ENCODE data around the gene ECE1. TPM values are rescaled to one million over a fixed set of nuclear protein-coding genes. Genes with fewer than 3 reads are reported as not detected.

ECE1 gene
- total and polyA plus RNA-seq, 3 experiments from 2014 or later, result 41.5 to 88.4 (median 78.2) TPM

DNA sequence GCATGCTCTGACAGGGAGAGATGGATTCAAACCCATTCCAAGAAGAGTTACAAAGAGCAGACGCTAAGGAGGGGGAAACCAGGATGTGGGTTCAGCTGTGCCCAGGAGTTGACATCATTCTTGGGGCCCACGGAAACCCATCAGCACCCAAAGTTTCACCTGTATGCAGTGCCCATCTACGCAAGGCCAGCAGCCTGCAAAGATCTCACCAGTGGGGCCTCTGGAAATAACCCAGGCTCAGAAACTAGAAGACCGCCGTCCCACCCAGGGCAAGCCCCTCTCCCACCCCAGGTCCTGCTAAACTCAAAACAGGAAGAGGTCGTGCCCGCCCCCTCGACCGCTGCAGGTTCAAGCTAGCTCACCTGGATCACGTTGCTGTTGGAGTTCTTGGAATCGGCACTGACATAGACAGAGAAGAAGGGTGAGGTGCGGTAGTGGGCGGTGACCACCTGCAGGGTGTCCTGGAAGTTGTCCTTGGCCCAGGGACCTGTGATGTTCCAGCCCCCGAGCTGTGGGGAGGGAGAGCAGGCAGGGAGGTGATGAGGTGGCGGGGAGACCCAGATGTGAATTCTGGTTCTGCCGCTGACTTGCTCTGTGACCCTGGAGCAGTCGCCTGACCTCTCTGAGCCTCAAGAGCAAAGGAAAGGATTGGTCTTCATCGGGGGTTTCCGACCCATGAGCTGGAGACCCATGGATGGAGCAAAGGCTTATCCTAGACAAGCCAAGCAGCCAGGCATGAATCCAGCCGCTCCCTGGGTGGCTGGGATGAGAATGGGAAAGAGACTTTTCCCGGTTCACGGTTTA lies 31.7 kb downstream of the ECE1 start:
- ChIA-PET POLR2A (interaction anchor here (1.0 kb wide), 1 partner anchor 36 kb away, joined by 4 read pairs; no protein-coding TSS in a partner anchor), CTCF (interaction anchor here (1.1 to 10.4 kb wide), 7 partner anchors 10 to 110 kb away, joined by 3 to 253 read pairs (median 8); no protein-coding TSS in a partner anchor)
- Histone ChIP-seq H3K4me3 (ENCODE audit: low read length) (no peak overlapping the region), H3K27me3 (ENCODE audit: insufficient read depth, low read length, poor library complexity, severe bottlenecking) (no peaks in the 10 kb centered on the region), H3K4me1 (ENCODE audit: insufficient read depth, low read length) (peaks cover 20% of the 10 kb centered on the region), H3K9me3 (ENCODE audit: low read length) (no peaks in the 10 kb centered on the region), H3K27ac (ENCODE audit: low read depth, low read length) (no peak overlapping the region), H3K36me3 (ENCODE audit: insufficient read depth, low read length) (peaks cover 30% of the 10 kb centered on the region)
- Mint-ChIP-seq H3K27ac (peak overlapping the region; percentile 77 to 93 (median 84)), H3K9me3 (no peaks in the 10 kb centered on the region), H3K27me3 (no peaks in the 10 kb centered on the region), H3K4me1 (peaks cover 41 to 55% (median 54%) of the 10 kb centered on the region in 3 donors), H3K36me3 (peaks cover 6 to 81% (median 19%) of the 10 kb centered on the region in 3 donors), H3K4me3 (peak overlapping the region in 4 of 7 donors; percentile 0 to 40 (median 28))
- DNase-seq, result peak in 1 of 5 donors; percentile 23

DNA sequence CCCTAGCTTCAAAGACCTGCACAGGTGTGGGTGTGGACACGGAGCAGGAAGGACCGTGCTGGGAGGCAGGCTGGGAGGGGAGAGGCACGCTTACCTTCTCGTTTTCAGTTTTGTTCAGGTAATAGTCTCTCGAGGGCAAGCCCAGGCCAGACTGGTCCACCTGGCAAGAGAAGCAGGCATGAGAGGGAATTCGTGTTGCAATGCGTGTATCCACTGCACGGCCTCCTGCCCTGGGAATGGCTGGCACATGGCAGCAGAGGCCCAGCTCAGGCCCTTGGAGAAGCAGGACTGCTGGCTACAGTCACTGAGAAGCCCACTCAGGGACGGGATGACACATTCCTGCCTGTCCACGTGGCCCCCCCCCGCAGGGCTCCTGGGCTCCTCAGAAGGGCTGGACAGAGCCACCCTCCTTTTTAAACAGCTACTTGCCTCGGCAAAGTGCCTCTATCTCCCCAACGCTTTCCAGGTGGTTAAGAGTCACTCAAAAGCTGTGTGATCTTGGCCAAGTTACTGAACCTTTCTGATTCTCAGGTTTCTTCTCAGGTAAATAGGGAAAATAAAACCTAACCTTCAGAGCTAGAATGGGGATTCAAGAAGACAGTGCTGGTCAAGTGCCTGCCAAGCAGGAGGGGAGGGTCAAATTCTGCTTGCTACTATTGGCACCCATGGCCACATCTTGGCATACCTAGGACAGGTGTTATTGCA lies 32.7 kb downstream of the ECE1 start:
- H3K36me3 ChIP-seq (ENCODE audit: insufficient read depth, low read length), result peaks cover 30% of the 10 kb centered on the region
- H3K36me3 Mint-ChIP-seq, result peaks cover 6 to 80% (median 19%) of the 10 kb centered on the region in 3 donors
- peaks cover 20% of the 10 kb centered on the region for H3K4me1 ChIP-seq (ENCODE audit: insufficient read depth, low read length)
- H3K27me3 Mint-ChIP-seq, result no peaks in the 10 kb centered on the region
- H3K27ac ChIP-seq (ENCODE audit: low read depth, low read length), result no peak overlapping the region
- no peaks in the 10 kb centered on the region for H3K9me3 Mint-ChIP-seq
- no peaks in the 10 kb centered on the region for H3K9me3 ChIP-seq (ENCODE audit: low read length)
- H3K27ac Mint-ChIP-seq, result peak overlapping the region; percentile 77 to 93 (median 84)
- H3K4me3 Mint-ChIP-seq, result peak overlapping the region in 3 of 7 donors; percentile 0 to 40 (median 32)
- no peaks in the 10 kb centered on the region for H3K27me3 ChIP-seq (ENCODE audit: insufficient read depth, low read length, poor library complexity, severe bottlenecking)
- POLR2A ChIA-PET, result interaction anchor here (1.0 kb wide), 1 partner anchor 37 kb away, joined by 4 read pairs; no protein-coding TSS in a partner anchor
- H3K4me1 Mint-ChIP-seq, result peaks cover 43 to 54% (median 52%) of the 10 kb centered on the region in 3 donors
- CTCF ChIA-PET, result interaction anchor here (0.7 to 10.4 kb wide), 8 partner anchors 9 to 111 kb away, joined by 3 to 253 read pairs (median 12); no protein-coding TSS in a partner anchor
- no peak for DNase-seq
- no peak overlapping the region for H3K4me3 ChIP-seq (ENCODE audit: low read length)

GRCh38 chr1:21256776-21257175 lies 33.5 kb downstream of the ECE1 start:
- H3K27me3 Mint-ChIP-seq, result no peaks in the 10 kb centered on the region
- DNase-seq, result no peak
- Histone ChIP-seq H3K9me3 (ENCODE audit: low read length) (no peaks in the 10 kb centered on the region), H3K4me1 (ENCODE audit: insufficient read depth, low read length) (peaks cover 20% of the 10 kb centered on the region), H3K4me3 (ENCODE audit: low read length) (no peak overlapping the region), H3K27me3 (ENCODE audit: insufficient read depth, low read length, poor library complexity, severe bottlenecking) (no peaks in the 10 kb centered on the region), H3K27ac (ENCODE audit: low read depth, low read length) (no peak overlapping the region), H3K36me3 (ENCODE audit: insufficient read depth, low read length) (peaks cover 37% of the 10 kb centered on the region)
- H3K36me3 Mint-ChIP-seq, result peaks cover 6 to 80% (median 23%) of the 10 kb centered on the region in 3 donors
- no peaks in the 10 kb centered on the region for H3K9me3 Mint-ChIP-seq
- no peak overlapping the region for H3K4me3 Mint-ChIP-seq
- ChIA-PET CTCF (interaction anchor here (3.2 to 10.4 kb wide), 4 partner anchors 14 to 112 kb away, joined by 21 to 253 read pairs (median 42); no protein-coding TSS in a partner anchor), POLR2A (interaction anchor here (0.5 to 2.0 kb wide), 2 partner anchors 17 to 112 kb away, joined by 4 to 8 read pairs; no protein-coding TSS in a partner anchor)
- H3K27ac Mint-ChIP-seq, result peak overlapping the region in 5 of 8 donors; percentile 22 to 75 (median 65)
- H3K4me1 Mint-ChIP-seq, result peaks cover 41 to 50% (median 47%) of the 10 kb centered on the region in 3 donors

DNA sequence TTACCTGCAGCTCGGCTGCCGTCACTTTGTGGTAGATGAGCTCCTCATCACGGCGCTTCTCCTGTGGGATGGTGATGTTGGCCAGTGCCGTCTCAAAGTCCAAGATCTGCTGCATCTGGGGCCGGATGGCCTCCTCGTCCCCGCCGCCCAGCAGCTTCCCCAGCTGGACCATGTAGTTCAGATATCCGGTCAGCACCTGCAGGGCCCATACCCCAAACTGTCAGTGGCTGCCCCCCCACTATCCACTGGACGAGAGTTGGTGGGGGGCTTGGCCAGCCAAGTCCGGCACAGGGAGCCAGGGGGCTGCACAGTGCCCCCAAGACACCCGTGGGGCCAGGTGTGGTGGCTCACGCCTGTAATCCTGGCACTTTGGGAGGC lies 34.3 kb downstream of the ECE1 start:
- H3K27me3 Mint-ChIP-seq, result no peaks in the 10 kb centered on the region
- H3K36me3 ChIP-seq (ENCODE audit: insufficient read depth, low read length), result peaks cover 39% of the 10 kb centered on the region
- H3K4me3 Mint-ChIP-seq, result no peak overlapping the region
- H3K36me3 Mint-ChIP-seq, result peaks cover 6 to 79% (median 20%) of the 10 kb centered on the region in 3 donors
- POLR2A ChIA-PET, result interaction anchor here (1.4 to 2.0 kb wide), 2 partner anchors 38 to 113 kb away, joined by 8 read pairs; no protein-coding TSS in a partner anchor
- H3K27me3 ChIP-seq (ENCODE audit: insufficient read depth, low read length, poor library complexity, severe bottlenecking), result no peaks in the 10 kb centered on the region
- no peaks in the 10 kb centered on the region for H3K9me3 Mint-ChIP-seq
- H3K9me3 ChIP-seq (ENCODE audit: low read length), result no peaks in the 10 kb centered on the region
- no peak for DNase-seq
- H3K4me3 ChIP-seq (ENCODE audit: low read length), result no peak overlapping the region
- peaks cover 36 to 43% (median 38%) of the 10 kb centered on the region in 3 donors for H3K4me1 Mint-ChIP-seq
- CTCF ChIA-PET, result interaction anchor here (1.1 to 10.4 kb wide), 16 partner anchors 11 to 130 kb away, joined by 3 to 253 read pairs (median 10); no protein-coding TSS in a partner anchor
- peak overlapping the region in 1 of 8 donors; percentile 60 for H3K27ac Mint-ChIP-seq
- peaks cover 20% of the 10 kb centered on the region for H3K4me1 ChIP-seq (ENCODE audit: insufficient read depth, low read length)
- H3K27ac ChIP-seq (ENCODE audit: low read depth, low read length), result no peak overlapping the region

DNA sequence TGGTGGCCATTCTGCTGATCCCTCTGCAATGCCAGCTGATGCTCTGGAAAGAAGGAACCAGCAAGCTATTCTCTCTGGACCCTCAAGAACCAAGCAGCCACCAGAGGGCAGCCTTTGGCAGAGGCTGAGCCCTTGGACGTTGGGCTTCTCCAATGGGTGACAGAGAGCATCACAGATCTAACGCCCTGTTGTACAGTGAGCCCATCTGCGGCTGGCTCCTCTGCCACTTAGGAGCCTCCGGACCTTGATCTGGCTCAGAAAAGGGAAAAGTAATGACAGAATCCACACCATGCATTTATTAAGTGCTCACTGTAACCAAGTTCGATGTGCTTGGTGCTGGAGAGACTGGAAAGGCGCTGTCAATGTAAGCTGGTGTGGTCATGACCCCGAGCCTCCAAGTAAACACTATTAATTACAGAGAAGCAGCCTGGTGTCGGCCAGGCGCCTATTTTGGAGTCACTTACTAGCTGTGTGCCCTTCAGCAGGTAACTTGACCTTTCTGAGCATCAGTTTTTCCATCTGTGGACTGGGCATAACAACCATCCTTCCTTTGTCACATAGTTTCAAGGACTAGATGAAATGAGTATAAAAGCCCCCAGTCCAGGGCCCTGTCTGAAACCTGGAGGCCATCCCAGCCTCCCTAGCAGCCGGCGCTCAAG lies 34.9 kb downstream of the ECE1 start:
- H3K9me3 Mint-ChIP-seq, result no peaks in the 10 kb centered on the region
- ChIA-PET POLR2A (interaction anchor here (0.6 to 2.0 kb wide), 3 partner anchors 38 to 115 kb away, joined by 3 to 8 read pairs (median 8); no protein-coding TSS in a partner anchor), CTCF (interaction anchor here (0.7 to 10.4 kb wide), 30 partner anchors 8 to 185 kb away, joined by 3 to 253 read pairs (median 4); partner anchors contain the start of gene NBPF3)
- Histone ChIP-seq H3K36me3 (ENCODE audit: insufficient read depth, low read length) (peaks cover 35% of the 10 kb centered on the region), H3K27me3 (ENCODE audit: insufficient read depth, low read length, poor library complexity, severe bottlenecking) (no peaks in the 10 kb centered on the region), H3K4me1 (ENCODE audit: insufficient read depth, low read length) (peaks cover 20% of the 10 kb centered on the region), H3K4me3 (ENCODE audit: low read length) (no peak overlapping the region), H3K27ac (ENCODE audit: low read depth, low read length) (no peak overlapping the region), H3K9me3 (ENCODE audit: low read length) (no peaks in the 10 kb centered on the region)
- H3K36me3 Mint-ChIP-seq, result peaks cover 6 to 79% (median 16%) of the 10 kb centered on the region in 3 donors
- DNase-seq, result peak; percentile 69 to 89 (median 73)
- H3K27ac Mint-ChIP-seq, result peak overlapping the region; percentile 4 to 89 (median 64)
- H3K4me3 Mint-ChIP-seq, result peak overlapping the region in 1 of 7 donors; percentile 37
- no peaks in the 10 kb centered on the region for H3K27me3 Mint-ChIP-seq
- peaks cover 33 to 38% (median 33%) of the 10 kb centered on the region in 3 donors for H3K4me1 Mint-ChIP-seq

DNA sequence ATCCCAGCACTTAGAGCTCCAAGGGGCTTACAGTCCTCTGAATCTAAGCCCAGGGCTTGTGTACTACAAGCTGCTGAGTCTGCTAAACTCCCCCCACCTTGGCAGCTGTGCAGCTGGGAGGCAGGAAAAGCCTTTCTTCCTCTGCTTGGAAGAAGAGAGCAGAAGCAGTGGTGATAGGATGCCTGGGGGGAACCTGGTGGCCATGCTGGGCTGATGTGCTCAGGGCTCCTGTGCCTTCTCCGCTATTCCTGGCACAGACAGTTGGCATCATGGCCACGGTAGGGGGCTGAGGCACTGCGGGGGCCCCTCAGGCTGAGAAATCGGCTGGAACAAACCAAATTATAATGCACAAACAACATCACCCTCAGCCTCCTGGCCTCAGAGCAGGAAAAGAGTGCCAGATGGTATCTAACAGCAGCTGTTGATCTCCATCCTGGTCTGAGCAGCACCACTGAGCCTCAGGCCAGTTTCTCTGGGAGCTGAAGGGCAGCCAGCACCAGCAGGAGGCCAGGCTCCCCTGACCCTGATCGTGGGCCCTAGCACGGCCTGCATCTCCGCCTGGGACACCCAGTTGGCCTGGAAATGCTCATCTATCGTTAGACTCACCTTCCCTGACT lies 35.8 kb downstream of the ECE1 start:
- POLR2A ChIA-PET, result interaction anchor here (0.6 to 2.0 kb wide), 3 partner anchors 39 to 116 kb away, joined by 3 to 8 read pairs (median 8); no protein-coding TSS in a partner anchor
- CTCF ChIA-PET, result interaction anchor here (0.7 to 10.4 kb wide), 29 partner anchors 8 to 186 kb away, joined by 3 to 253 read pairs (median 4); partner anchors contain the start of gene NBPF3
- Histone ChIP-seq H3K36me3 (ENCODE audit: insufficient read depth, low read length) (peaks cover 32% of the 10 kb centered on the region), H3K4me3 (ENCODE audit: low read length) (no peak overlapping the region), H3K9me3 (ENCODE audit: low read length) (no peaks in the 10 kb centered on the region), H3K27ac (ENCODE audit: low read depth, low read length) (no peak overlapping the region), H3K27me3 (ENCODE audit: insufficient read depth, low read length, poor library complexity, severe bottlenecking) (no peaks in the 10 kb centered on the region), H3K4me1 (ENCODE audit: insufficient read depth, low read length) (peaks cover 17% of the 10 kb centered on the region)
- Mint-ChIP-seq H3K36me3 (peaks cover 6 to 76% (median 16%) of the 10 kb centered on the region in 3 donors), H3K9me3 (no peaks in the 10 kb centered on the region), H3K27me3 (no peaks in the 10 kb centered on the region), H3K4me1 (peaks cover 24 to 28% (median 27%) of the 10 kb centered on the region in 3 donors), H3K27ac (peak overlapping the region in 1 of 8 donors; percentile 8), H3K4me3 (no peak overlapping the region)
- DNase-seq, result no peak
